BJ (cell line): Measurements from ENCODE around the gene AKAP14. TPM values are rescaled to one million over a fixed set of nuclear protein-coding genes. Genes with fewer than 3 reads are reported as not detected.
"Not testable (repeated sequence)": the region's sequence is repeated elsewhere in the genome, so short reads cannot be mapped to it uniquely, and the experiment has no call there.

Experiments used
- CTCF ChIA-PET: fragments of 350-600 bp; formaldehyde crosslinking; extraction: SDS; loops from one replicate; lab custom pipeline; 2021; ENCODE audit warnings: antibody characterized with exemption, inconsistent platforms; lab: Yijun Ruan, JAX
- POLR2A ChIA-PET: fragments of 300-600 bp; sonication (Branson Sonifier 250); formaldehyde crosslinking; extraction: SDS; loops from one replicate; lab custom pipeline; 2021; ENCODE audit warnings: antibody characterized with exemption; lab: Charles Lee
- DNase-seq: peaks from one replicate; pipeline ENCODE4 v3.0.0-alpha.2; 2011; ENCODE audit warnings: low read depth
- H3K27me3 ChIP-seq: 2 replicates; pipeline ENCODE4 v1.6.0; 2011; ENCODE audit warnings: low read length; ENCODE audit not compliant: control insufficient read depth, insufficient read depth
- H3K36me3 ChIP-seq: 2 replicates; pipeline ENCODE4 v1.5.1; 2011; ENCODE audit warnings: low read length; ENCODE audit not compliant: control insufficient read depth, insufficient read depth
- H3K4me3 ChIP-seq: 2 replicates; pipeline ENCODE4 v1.5.1; 2011; ENCODE audit warnings: low read depth, mild to moderate bottlenecking, control low read depth, low read length
- CTCF ChIP-seq: IDR thresholded peaks from 2 replicates; pipeline ENCODE4 v1.5.1; 2011; ENCODE audit warnings: low read depth, mild to moderate bottlenecking, control low read depth, inconsistent platforms, low read length, moderate library complexity; ENCODE audit not compliant: insufficient read depth
- polyA plus RNA-seq: library from polyadenylated mRNA; depleted of rRNA; stranded (reverse); fragments of >200 nt; gene quantifications from 2 replicates; pipeline ENCODE4 v1.2.3, GENCODE V29; 2011; rRNA removed

AKAP14 gene
- polyA plus RNA-seq, 1 experiment = not detected

GRCh38 chrX:119945481-119945880 lies 49.8 kb downstream of the AKAP14 start:
- H3K4me3 ChIP-seq = no peak overlapping the region
- H3K36me3 ChIP-seq = no peaks in the 10 kb centered on the region
- no peaks in the 10 kb centered on the region for H3K27me3 ChIP-seq
- ChIA-PET POLR2A (no interaction called here), CTCF (no interaction called here)
- no peak for DNase-seq
- TF ChIP-seq CTCF = no peak

- CTCF ChIA-PET = interaction anchor here (1.1 kb wide), 1 partner anchor 266 kb away, joined by 3 read pairs; no protein-coding TSS in a partner anchor
- POLR2A ChIA-PET = no interaction called here
- DNase-seq = no peak
- TF ChIP-seq CTCF = no peak
- no peak overlapping the region for H3K4me3 ChIP-seq
- no peaks in the 10 kb centered on the region for H3K27me3 ChIP-seq
- no peaks in the 10 kb centered on the region for H3K36me3 ChIP-seq
Observed at GRCh38 chrX:119948381-119948780, 52.7 kb downstream of the AKAP14 start.

- DNase-seq = no peak
- POLR2A ChIA-PET = no interaction called here
- no peak overlapping the region for H3K4me3 ChIP-seq
- H3K27me3 ChIP-seq = no peaks in the 10 kb centered on the region
- no peaks in the 10 kb centered on the region for H3K36me3 ChIP-seq
- no peak for TF ChIP-seq CTCF
- CTCF ChIA-PET = no interaction called here
Observed at GRCh38 chrX:119954374-119954773, 58.7 kb downstream of the AKAP14 start.

DNA sequence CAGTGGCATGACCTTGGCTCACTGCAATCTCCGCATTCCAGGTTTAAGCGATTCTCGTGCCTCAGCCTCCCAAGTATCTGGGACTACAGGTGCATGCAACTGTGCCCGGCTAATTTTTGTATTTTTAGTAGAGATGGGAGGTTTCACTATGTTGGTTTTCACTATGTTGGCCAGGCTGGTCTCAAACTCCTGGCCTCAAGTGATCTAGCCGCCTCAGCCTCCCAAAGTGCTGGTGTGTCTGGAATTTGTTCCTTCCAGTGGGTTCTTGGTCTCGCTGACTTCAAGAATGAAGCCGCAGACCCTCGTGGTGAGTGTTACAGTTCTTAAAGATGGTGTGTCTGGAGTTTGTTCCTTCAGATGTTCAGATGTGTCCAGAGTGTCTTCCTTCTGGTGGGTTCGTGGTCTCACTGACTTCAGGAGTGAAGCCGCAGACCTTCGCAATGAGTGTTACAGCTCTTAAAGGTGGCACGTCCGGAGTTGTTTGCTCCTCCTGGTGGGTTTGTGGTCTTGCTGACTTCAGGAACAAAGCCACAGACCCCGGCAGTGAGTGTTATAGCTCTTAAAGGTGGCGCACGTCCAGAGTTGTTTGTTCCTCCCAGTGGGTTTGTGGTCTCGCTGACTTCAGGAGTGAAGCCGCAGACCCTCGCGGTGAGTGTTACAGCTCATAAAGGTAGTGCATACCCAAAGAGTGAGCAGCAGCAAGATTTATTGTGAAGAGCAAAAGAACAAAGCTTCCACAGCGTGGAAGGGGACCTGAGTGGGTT lies 60.3 kb downstream of the AKAP14 start:
- CTCF ChIA-PET, DNase-seq, H3K36me3 ChIP-seq, H3K4me3 ChIP-seq, POLR2A ChIA-PET, H3K27me3 ChIP-seq: not testable (repeated sequence)

GRCh38 chrX:119960625-119961024 lies 64.9 kb downstream of the AKAP14 start:
- DNase-seq = no peak
- POLR2A ChIA-PET = no interaction called here
- no peak overlapping the region for H3K4me3 ChIP-seq
- H3K27me3 ChIP-seq = no peaks in the 10 kb centered on the region
- CTCF ChIA-PET = no interaction called here
- H3K36me3 ChIP-seq = no peaks in the 10 kb centered on the region
- no peak for TF ChIP-seq CTCF

- CTCF ChIA-PET, POLR2A ChIA-PET, DNase-seq, H3K27me3 ChIP-seq, H3K4me3 ChIP-seq, H3K36me3 ChIP-seq: not testable (repeated sequence)
Observed at GRCh38 chrX:119966837-119967236, 71.1 kb downstream of the AKAP14 start.

Other genes starting within 250 kb of the AKAP14 start
- 35.5 and 40.0 TPM in 2 replicates for gene SEPTIN6, start 202.7 kb upstream of the AKAP14 start, polyA plus RNA-seq
- gene SOWAHD, start 137.3 kb upstream of the AKAP14 start, polyA plus RNA-seq = 0.39 and 0.60 TPM in 2 replicates
- 935 and 2,139 TPM in 2 replicates for gene RPL39, start 104.3 kb upstream of the AKAP14 start, polyA plus RNA-seq
- gene UPF3B, start 42.9 kb upstream of the AKAP14 start, polyA plus RNA-seq = 3.0 and 5.5 TPM in 2 replicates
- gene RNF113A, start 24.2 kb upstream of the AKAP14 start, polyA plus RNA-seq = 15.7 and 15.8 TPM in 2 replicates
- 58.9 and 133 TPM in 2 replicates for gene NDUFA1, start 24.1 kb upstream of the AKAP14 start, polyA plus RNA-seq
- 2.1 and 3.1 TPM in 2 replicates for gene NKAP, start 47.9 kb downstream of the AKAP14 start, polyA plus RNA-seq
- not detected in 2 replicates for gene RHOXF2B, start 181.8 kb downstream of the AKAP14 start, polyA plus RNA-seq
- gene RHOXF1, start 220.0 kb downstream of the AKAP14 start, polyA plus RNA-seq = not detected in 2 replicates